Epithelial cell of proximal tubule (primary cell): ENCODE measurements around the gene RBM18. TPM values are rescaled to one million over a fixed set of nuclear protein-coding genes. Genes with fewer than 3 reads are reported as not detected.

Experiments
- DNase-seq: peaks from one replicate; pipeline ENCODE4 v3.0.0-alpha.2; 2011; ENCODE audit warnings: low read depth
- H3K4me3 ChIP-seq: 2 replicates; pipeline ENCODE4 v1.5.1; 2011; ENCODE audit warnings: low read depth, mild to moderate bottlenecking, low read length
- CTCF ChIP-seq: conservative IDR thresholded peaks from 2 replicates; pipeline ENCODE4 v1.5.1; 2012; ENCODE audit warnings: low read depth, mild to moderate bottlenecking, low read length
- total RNA-seq: library from RNA; depleted of rRNA; stranded (reverse); fragments of >200 nt; gene quantifications from 2 replicates; pipeline ENCODE4 v1.2.3, GENCODE V29; 2015

RBM18 gene
- total RNA-seq, 1 donor from 2014 or later, result 13.9 TPM

- DNase-seq, result no peak
- TF ChIP-seq CTCF, result no peak
- no peak overlapping the region for H3K4me3 ChIP-seq
Observed at GRCh38 chr9:122190597-122191381, 73.9 kb downstream of the RBM18 start.

- TF ChIP-seq CTCF, result no peak
Observed at GRCh38 chr9:122188369-122188768, 76.3 kb downstream of the RBM18 start.

More at GRCh38 chr9:122188369-122188768, 76.3 kb downstream of the RBM18 start:
- H3K4me3 ChIP-seq, result no peak overlapping the region
- DNase-seq, result no peak

Other genes with a start within 250 kb of the RBM18 start
- 0.75 and 1.7 TPM in 2 replicates for gene TTLL11, start 171.5 kb downstream of the RBM18 start, total RNA-seq
- 49.4 and 59.8 TPM in 2 replicates for gene NDUFA8, start 105.1 kb downstream of the RBM18 start, total RNA-seq
- gene MORN5, start 104.9 kb downstream of the RBM18 start, total RNA-seq, result not detected in 2 replicates
- 0.06 TPM in 1 of 2 replicates, not detected in the other for gene LHX6, start 35.9 kb downstream of the RBM18 start, total RNA-seq
- gene MRRF, start within 50 bp of the RBM18 start, total RNA-seq, result 27.3 and 48.8 TPM in 2 replicates
- 2.2 and 6.0 TPM in 2 replicates for gene PTGS1, start 106.2 kb upstream of the RBM18 start, total RNA-seq
- not detected in 2 replicates for gene OR1J1, start 213.1 kb upstream of the RBM18 start, total RNA-seq
- not detected in 2 replicates for gene OR1J2, start 246.0 kb upstream of the RBM18 start, total RNA-seq